GM18870 (cell line): ENCODE results near the gene EVX2.

Source experiments
- ATAC-seq: cut with Tn5 transposase; IDR thresholded peaks from one replicate; pipeline ENCODE4 v1.9.1; 2021; ENCODE audit warnings: moderate library complexity; ENCODE audit not compliant: unreplicated experiment

Gene EVX2

GRCh38 chr2:176096986-176097819 lies 13.4 kb upstream of the EVX2 start:
- ATAC-seq: no peak

- ATAC-seq: no peak
Measured at GRCh38 chr2:176096243-176096985, 12.7 kb upstream of the EVX2 start.

- no peak for ATAC-seq
Measured at GRCh38 chr2:176095421-176095820, 11.7 kb upstream of the EVX2 start.

GRCh38 chr2:176094349-176094748 lies 10.6 kb upstream of the EVX2 start:
- no peak for ATAC-seq

GRCh38 chr2:176093898-176094249 lies 10.1 kb upstream of the EVX2 start:
- no peak for ATAC-seq

- ATAC-seq: no peak
Measured at GRCh38 chr2:176093145-176093897, 9.6 kb upstream of the EVX2 start.

GRCh38 chr2:176092270-176093144 lies 8.7 kb upstream of the EVX2 start, which contains the start of gene HOXD13:
HOXD13 (plus strand) TSS chr2:176092721; CDS start chr2:176092891, 170 bp downstream.
- no peak for ATAC-seq

GRCh38 chr2:176091329-176092258 lies 7.8 kb upstream of the EVX2 start:
- no peak for ATAC-seq

- ATAC-seq: no peak
Measured at GRCh38 chr2:176090862-176091261, 7.1 kb upstream of the EVX2 start.

GRCh38 chr2:176089843-176090395 lies 6.2 kb upstream of the EVX2 start:
- ATAC-seq: no peak

- ATAC-seq: no peak
Measured at GRCh38 chr2:176088937-176089842, 5.4 kb upstream of the EVX2 start.

- no peak for ATAC-seq
Measured at GRCh38 chr2:176088048-176088936, 4.5 kb upstream of the EVX2 start.

GRCh38 chr2:176087330-176088047 lies 3.7 kb upstream of the EVX2 start:
- ATAC-seq: no peak

- no peak for ATAC-seq
Measured at GRCh38 chr2:176085861-176086771, 2.4 kb upstream of the EVX2 start.

- ATAC-seq: no peak
Measured at GRCh38 chr2:176085120-176085788, 1.5 kb upstream of the EVX2 start.
